Thoracic aorta (tissue), 2 donors: ENCODE measurements around the gene TRAF6. TPM values are rescaled to one million over a fixed set of nuclear protein-coding genes. Genes with fewer than 3 reads are reported as not detected.

Source experiments
- ATAC-seq: fragments of 150-250 bp; one replicate; pipeline ENCODE4 v1.8.0; 2017; ENCODE audit warnings: low read depth; ENCODE audit not compliant: insufficient number of reproducible peaks, low FRiP score
- DNase-seq: peaks from one replicate; pipeline ENCODE4 v3.0.0-alpha.2; 2020; ENCODE audit warnings: low spot score
- H3K27ac ChIP-seq, 2 donors: fragments of 200-600 bp; sonication (generic); 1 replicate in 1 of 2; 2 replicates in 1 of 2; pipeline ENCODE4 v1.5.1; 2016; ENCODE audit warnings: mild to moderate bottlenecking in 2 of 2, moderate library complexity in 2 of 2
- H3K27me3 ChIP-seq: fragments of 200-600 bp; sonication (generic); replicated peaks from 2 replicates; pipeline ENCODE4 v1.6.0; 2016; ENCODE audit warnings: mild to moderate bottlenecking; ENCODE audit not compliant: insufficient read depth
- H3K36me3 ChIP-seq: fragments of 200-600 bp; sonication (generic); one replicate; pipeline ENCODE4 v1.5.1; 2016
- H3K4me1 ChIP-seq, 2 donors: fragments of 200-600 bp; sonication (generic); 1 replicate in 1 of 2; 2 replicates in 1 of 2; pipeline versions ENCODE4 v1.5.1 to v1.6.0; 2016; ENCODE audit warnings: low read depth in 2 of 2, mild to moderate bottlenecking in 1 of 2; ENCODE audit not compliant: control insufficient read depth in 1 of 2
- H3K4me3 ChIP-seq: fragments of 200-600 bp; sonication (generic); 2 replicates; pipeline ENCODE4 v1.5.1; 2016; ENCODE audit warnings: mild to moderate bottlenecking
- H3K9me3 ChIP-seq: fragments of 200-600 bp; sonication (generic); 2 replicates; pipeline ENCODE4 v1.5.1; 2016
- CTCF ChIP-seq: fragments of 200-600 bp; sonication (generic); IDR thresholded peaks from one replicate; pipeline ENCODE4 v1.5.1; 2019; ENCODE audit warnings: antibody characterized with exemption
- total RNA-seq, 2 donors: library from RNA; depleted of rRNA; stranded (reverse); fragments of >200 nt; gene quantifications; one replicate each; pipeline versions ENCODE4 v1.1.0 to v1.2.3, GENCODE V29; 2016

Gene TRAF6
- total RNA-seq, 2 donors from 2014 or later, result 18.0 to 18.3 TPM

DNA sequence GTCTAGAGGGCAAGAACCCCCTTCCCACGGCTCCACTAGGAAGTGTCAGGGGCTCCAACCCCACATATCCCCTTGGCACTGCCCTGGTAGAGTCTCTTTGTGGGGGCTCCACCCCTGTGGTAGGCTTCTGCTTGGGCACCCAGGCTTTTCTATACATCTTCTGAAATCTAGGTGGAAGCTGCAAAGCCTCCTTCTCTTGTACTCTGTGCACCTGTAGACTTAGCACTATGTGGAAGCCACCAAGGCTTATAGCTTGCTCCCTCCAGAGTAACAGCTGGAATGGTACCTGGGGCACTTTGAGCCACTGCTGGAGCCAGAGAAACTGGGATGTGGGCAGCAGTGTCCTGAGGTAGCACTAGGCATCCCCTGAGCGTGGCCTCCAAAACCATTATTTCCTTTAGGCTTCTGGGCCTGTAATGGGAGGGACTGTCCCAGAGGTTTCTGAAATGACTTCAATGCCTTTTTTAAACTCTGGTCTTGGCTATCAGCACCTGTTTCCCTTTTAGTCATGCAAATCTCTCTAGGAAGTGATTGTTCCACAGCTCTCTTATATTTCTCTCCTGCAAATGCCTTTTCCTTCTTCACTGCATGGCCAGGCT is 68.4 kb downstream of the TRAF6 start:
- ATAC-seq (no peak), DNase-seq (no peak)
- no peak for TF ChIP-seq CTCF

GRCh38 chr11:36438126-36438525 is 71.9 kb downstream of the TRAF6 start:
- DNase-seq (no peak), ATAC-seq (no peak)
- Histone ChIP-seq H3K9me3 (no peaks in the 10 kb centered on the region), H3K4me1 (no peaks in the 10 kb centered on the region), H3K27ac (no peak overlapping the region), H3K27me3 (no peaks in the 10 kb centered on the region), H3K36me3 (no peaks in the 10 kb centered on the region), H3K4me3 (no peak overlapping the region)
- no peak for TF ChIP-seq CTCF

More for the DNA sequence above, 68.4 kb downstream of the TRAF6 start:
- H3K9me3 ChIP-seq, result no peaks in the 10 kb centered on the region
- H3K27me3 ChIP-seq, result no peaks in the 10 kb centered on the region
- no peak overlapping the region for H3K27ac ChIP-seq
- H3K4me3 ChIP-seq, result no peak overlapping the region
- H3K36me3 ChIP-seq, result no peaks in the 10 kb centered on the region
- no peaks in the 10 kb centered on the region for H3K4me1 ChIP-seq

DNA sequence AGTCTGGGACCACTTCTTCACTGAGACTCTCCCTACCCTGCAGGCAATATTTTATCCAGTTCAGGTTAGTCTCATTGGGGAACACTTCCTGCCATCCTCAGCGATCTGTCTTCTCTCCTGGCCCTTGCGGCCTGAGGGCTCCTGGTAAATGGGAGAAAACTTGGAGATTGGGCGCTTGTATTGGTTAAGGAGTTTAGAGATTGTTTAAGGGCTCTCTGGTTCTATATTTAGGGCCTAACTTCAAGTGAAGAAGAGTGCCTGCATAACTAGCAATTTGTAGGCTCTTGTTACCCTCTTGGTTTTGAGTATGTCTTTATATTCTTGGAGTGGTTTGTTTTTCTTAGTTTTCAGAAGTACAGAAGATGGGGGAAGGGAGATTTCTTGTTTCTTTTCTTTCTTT is 72.7 kb downstream of the TRAF6 start:
- no peak for DNase-seq
- Histone ChIP-seq H3K9me3 (no peaks in the 10 kb centered on the region), H3K27ac (no peak overlapping the region), H3K36me3 (no peaks in the 10 kb centered on the region), H3K4me1 (no peaks in the 10 kb centered on the region), H3K4me3 (no peak overlapping the region), H3K27me3 (no peaks in the 10 kb centered on the region)
- no peak for TF ChIP-seq CTCF
- no peak for ATAC-seq

Other genes with a start within 250 kb of the TRAF6 start
- 10 to 100 TPM; 27.5 to 42.1 TPM for gene COMMD9, start 220.8 kb downstream of the TRAF6 start, total RNA-seq
- gene PRR5L, start 214.0 kb downstream of the TRAF6 start, total RNA-seq, result 10 to 100 TPM in 1 of 2 donors, 1 to 10 TPM in 1; 3.2 to 11.8 TPM
- under 1 TPM; 0.28 to 0.54 TPM for gene RAG1, start 57.7 kb upstream of the TRAF6 start, total RNA-seq
- 10 to 100 TPM; 18.3 to 41.0 TPM for gene IFTAP, start 84.2 kb upstream of the TRAF6 start, total RNA-seq
- gene RAG2, start 88.0 kb upstream of the TRAF6 start, total RNA-seq, result not detected